ENCODE data around the gene ALPK3. TPM values are rescaled to one million over a fixed set of nuclear protein-coding genes. Genes with fewer than 3 reads are reported as not detected.
A peak's percentile ranks its signal among the peaks of the same experiment; 100 is the strongest.

The ALPK3 gene, protein sequence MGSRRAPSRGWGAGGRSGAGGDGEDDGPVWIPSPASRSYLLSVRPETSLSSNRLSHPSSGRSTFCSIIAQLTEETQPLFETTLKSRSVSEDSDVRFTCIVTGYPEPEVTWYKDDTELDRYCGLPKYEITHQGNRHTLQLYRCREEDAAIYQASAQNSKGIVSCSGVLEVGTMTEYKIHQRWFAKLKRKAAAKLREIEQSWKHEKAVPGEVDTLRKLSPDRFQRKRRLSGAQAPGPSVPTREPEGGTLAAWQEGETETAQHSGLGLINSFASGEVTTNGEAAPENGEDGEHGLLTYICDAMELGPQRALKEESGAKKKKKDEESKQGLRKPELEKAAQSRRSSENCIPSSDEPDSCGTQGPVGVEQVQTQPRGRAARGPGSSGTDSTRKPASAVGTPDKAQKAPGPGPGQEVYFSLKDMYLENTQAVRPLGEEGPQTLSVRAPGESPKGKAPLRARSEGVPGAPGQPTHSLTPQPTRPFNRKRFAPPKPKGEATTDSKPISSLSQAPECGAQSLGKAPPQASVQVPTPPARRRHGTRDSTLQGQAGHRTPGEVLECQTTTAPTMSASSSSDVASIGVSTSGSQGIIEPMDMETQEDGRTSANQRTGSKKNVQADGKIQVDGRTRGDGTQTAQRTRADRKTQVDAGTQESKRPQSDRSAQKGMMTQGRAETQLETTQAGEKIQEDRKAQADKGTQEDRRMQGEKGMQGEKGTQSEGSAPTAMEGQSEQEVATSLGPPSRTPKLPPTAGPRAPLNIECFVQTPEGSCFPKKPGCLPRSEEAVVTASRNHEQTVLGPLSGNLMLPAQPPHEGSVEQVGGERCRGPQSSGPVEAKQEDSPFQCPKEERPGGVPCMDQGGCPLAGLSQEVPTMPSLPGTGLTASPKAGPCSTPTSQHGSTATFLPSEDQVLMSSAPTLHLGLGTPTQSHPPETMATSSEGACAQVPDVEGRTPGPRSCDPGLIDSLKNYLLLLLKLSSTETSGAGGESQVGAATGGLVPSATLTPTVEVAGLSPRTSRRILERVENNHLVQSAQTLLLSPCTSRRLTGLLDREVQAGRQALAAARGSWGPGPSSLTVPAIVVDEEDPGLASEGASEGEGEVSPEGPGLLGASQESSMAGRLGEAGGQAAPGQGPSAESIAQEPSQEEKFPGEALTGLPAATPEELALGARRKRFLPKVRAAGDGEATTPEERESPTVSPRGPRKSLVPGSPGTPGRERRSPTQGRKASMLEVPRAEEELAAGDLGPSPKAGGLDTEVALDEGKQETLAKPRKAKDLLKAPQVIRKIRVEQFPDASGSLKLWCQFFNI (N-terminal part only)
- total RNA-seq (2022) (0.07 and 0.10 TPM in 2 replicates), Bru-seq, nascent RNA (percentile 21 among the genes with signal in this experiment), BruChase-seq, experiment 1, labeled RNA remaining after a 6-hour chase (percentile 53 among the genes with signal in this experiment), BruChase-seq, experiment 2, labeled RNA remaining after a 2-hour chase (percentile 40 among the genes with signal in this experiment)
- long read RNA-seq = 0 reads

DNA sequence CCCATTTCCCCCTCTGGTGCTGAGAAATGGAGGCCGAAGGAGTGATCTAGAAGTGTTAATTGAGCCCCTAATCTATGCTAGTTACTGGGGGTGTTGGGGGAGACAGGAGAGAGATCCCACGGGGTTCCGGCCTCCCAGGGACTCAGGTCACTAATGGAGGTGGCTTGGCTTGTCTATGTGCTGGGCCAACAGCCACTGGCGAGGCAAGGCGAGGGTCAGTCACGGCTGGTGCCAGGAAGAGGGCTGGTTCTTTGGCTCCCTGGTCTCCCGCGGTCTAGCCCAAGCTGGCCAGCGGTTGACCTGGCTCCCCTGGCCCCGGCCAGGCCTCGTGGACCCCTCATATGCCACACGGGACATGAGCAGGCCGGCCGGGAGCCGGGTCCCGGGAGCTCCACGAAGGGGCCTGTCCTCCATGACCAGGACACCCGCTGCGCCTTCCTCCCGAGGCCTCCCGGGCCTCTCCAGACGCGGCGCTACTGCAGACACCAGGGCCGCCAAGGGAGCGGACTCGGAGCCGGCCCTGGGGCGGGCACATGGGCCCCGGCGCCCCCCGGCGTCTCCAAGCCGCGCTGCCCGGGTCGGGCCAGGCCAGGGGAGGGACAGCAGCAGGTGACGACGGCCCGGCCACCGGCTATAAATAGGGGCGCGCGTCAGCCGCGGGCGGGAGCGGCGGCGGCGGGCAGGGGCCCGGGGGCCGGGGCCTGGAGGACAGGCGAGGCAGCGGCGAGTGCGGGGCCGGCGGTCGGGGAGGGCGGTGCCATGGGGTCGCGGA is at the start of gene ALPK3:
ALPK3 (plus strand) TSS at position 663 of the 772 bp plus-strand sequence; CDS start at position 760, 97 bp downstream.
- Mint-ChIP-seq H3K4me1 (ENCODE audit: insufficient read depth, unreplicated experiment) (no peaks in the 10 kb centered on the region), H3K36me3 (ENCODE audit: insufficient read depth, unreplicated experiment) (peaks cover 6% of the 10 kb centered on the region), H3K27ac (ENCODE audit: low read depth, unreplicated experiment) (no peak within 1 kb of the TSS), H3K9me3 (ENCODE audit: unreplicated experiment) (no peaks in the 10 kb centered on the region), H3K4me3 (ENCODE audit: unreplicated experiment) (no peak within 1 kb of the TSS), H3K27me3 (ENCODE audit: insufficient read depth, unreplicated experiment) (peaks cover 9% of the 10 kb centered on the region)
- POLR2A ChIA-PET = no interaction called here
- CTCF ChIA-PET = no interaction called here
- TF ChIP-seq, protein P1, sequence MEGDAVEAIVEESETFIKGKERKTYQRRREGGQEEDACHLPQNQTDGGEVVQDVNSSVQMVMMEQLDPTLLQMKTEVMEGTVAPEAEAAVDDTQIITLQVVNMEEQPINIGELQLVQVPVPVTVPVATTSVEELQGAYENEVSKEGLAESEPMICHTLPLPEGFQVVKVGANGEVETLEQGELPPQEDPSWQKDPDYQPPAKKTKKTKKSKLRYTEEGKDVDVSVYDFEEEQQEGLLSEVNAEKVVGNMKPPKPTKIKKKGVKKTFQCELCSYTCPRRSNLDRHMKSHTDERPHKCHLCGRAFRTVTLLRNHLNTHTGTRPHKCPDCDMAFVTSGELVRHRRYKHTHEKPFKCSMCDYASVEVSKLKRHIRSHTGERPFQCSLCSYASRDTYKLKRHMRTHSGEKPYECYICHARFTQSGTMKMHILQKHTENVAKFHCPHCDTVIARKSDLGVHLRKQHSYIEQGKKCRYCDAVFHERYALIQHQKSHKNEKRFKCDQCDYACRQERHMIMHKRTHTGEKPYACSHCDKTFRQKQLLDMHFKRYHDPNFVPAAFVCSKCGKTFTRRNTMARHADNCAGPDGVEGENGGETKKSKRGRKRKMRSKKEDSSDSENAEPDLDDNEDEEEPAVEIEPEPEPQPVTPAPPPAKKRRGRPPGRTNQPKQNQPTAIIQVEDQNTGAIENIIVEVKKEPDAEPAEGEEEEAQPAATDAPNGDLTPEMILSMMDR (IDR thresholded peaks at IDR 0.05; ENCODE audit: unreplicated experiment) = no peak
- intact Hi-C loops (cut with micrococcal nuclease) = no loop called here
- no peak for DNase-seq (ENCODE audit: unreplicated experiment)
- BruUV-seq (replicated peaks) = no TSS peak

GRCh38 chr15:84772031-84772430 is 45.1 kb upstream of the ALPK3 start:
- Mint-ChIP-seq H3K4me3 (ENCODE audit: unreplicated experiment) (no peak overlapping the region), H3K4me1 (ENCODE audit: insufficient read depth, unreplicated experiment) (peaks cover 11% of the 10 kb centered on the region), H3K27ac (ENCODE audit: low read depth, unreplicated experiment) (peak overlapping the region; percentile 5), H3K9me3 (ENCODE audit: unreplicated experiment) (no peaks in the 10 kb centered on the region), H3K27me3 (ENCODE audit: insufficient read depth, unreplicated experiment) (no peaks in the 10 kb centered on the region), H3K36me3 (ENCODE audit: insufficient read depth, unreplicated experiment) (peaks cover 33% of the 10 kb centered on the region)
- no peak for DNase-seq (ENCODE audit: unreplicated experiment)
- TF ChIP-seq, protein P1 (IDR thresholded peaks at IDR 0.05; ENCODE audit: unreplicated experiment) = no peak
- ChIA-PET POLR2A (no interaction called here), CTCF (interaction anchor here (0.6 kb wide), 1 partner anchor 53 kb away, joined by 4 read pairs; no protein-coding TSS in a partner anchor)
- no TSS peak for BruUV-seq (replicated peaks)
- intact Hi-C loops (cut with micrococcal nuclease) = no loop called here

- TF ChIP-seq, protein P1 (IDR thresholded peaks at IDR 0.05; ENCODE audit: unreplicated experiment) = no peak
- POLR2A ChIA-PET = no interaction called here
- H3K4me1 Mint-ChIP-seq (ENCODE audit: insufficient read depth, unreplicated experiment) = peaks cover 11% of the 10 kb centered on the region
- no peak for DNase-seq (ENCODE audit: unreplicated experiment)
- no peak overlapping the region for H3K4me3 Mint-ChIP-seq (ENCODE audit: unreplicated experiment)
- H3K27me3 Mint-ChIP-seq (ENCODE audit: insufficient read depth, unreplicated experiment) = no peaks in the 10 kb centered on the region
- no peaks in the 10 kb centered on the region for H3K9me3 Mint-ChIP-seq (ENCODE audit: unreplicated experiment)
- CTCF ChIA-PET = no interaction called here
- no TSS peak for BruUV-seq (replicated peaks)
- H3K27ac Mint-ChIP-seq (ENCODE audit: low read depth, unreplicated experiment) = peak overlapping the region; percentile 5
- H3K36me3 Mint-ChIP-seq (ENCODE audit: insufficient read depth, unreplicated experiment) = peaks cover 34% of the 10 kb centered on the region
- intact Hi-C loops (cut with micrococcal nuclease) = no loop called here
These were observed 44.7 kb upstream of the ALPK3 start for GRCh38 chr15:84772467-84772866.
